ENCODE measurements around the gene AHCYL2. TPM values are rescaled to one million over a fixed set of nuclear protein-coding genes. Genes with fewer than 3 reads are reported as not detected.

Gene AHCYL2
- total RNA-seq, 1 donor from 2014 or later = 19.0 TPM

GRCh38 chr7:129458171-129458570, 233.3 kb downstream of the AHCYL2 start:
- no peaks in the 10 kb centered on the region for H3K4me1 Mint-ChIP-seq (ENCODE audit: unreplicated experiment)

DNA sequence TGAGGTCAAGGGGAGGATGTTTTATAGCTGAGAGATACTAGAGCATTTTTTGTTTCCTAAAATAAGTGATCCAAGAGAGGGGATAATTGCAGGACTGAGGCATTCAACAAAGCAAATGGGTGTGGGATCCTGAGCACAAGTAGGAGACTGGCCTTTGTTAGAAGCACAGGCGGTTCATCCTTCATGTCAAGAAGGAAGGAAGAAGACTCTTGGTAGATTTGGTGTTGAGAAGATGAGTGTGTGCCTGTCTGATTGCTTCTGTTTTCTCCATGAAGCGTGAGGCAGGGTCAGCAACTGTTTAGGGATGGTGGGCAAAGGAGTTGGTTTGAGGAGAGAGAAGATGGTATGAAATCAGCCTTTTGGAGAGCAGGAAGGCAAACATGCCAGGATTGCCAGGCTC, 237.0 kb downstream of the AHCYL2 start:
- Mint-ChIP-seq H3K9me3 (ENCODE audit: unreplicated experiment) (no peaks in the 10 kb centered on the region), H3K27me3 (ENCODE audit: unreplicated experiment) (no peaks in the 10 kb centered on the region), H3K4me1 (ENCODE audit: unreplicated experiment) (no peaks in the 10 kb centered on the region), H3K36me3 (ENCODE audit: unreplicated experiment) (no peaks in the 10 kb centered on the region), H3K4me3 (ENCODE audit: unreplicated experiment) (no peak overlapping the region), H3K27ac (ENCODE audit: unreplicated experiment) (no peak overlapping the region)
- no peak for TF ChIP-seq CTCF (IDR thresholded peaks at IDR 0.05)
- no peak for DNase-seq (ENCODE audit: extremely low spot score, unreplicated experiment)

More at GRCh38 chr7:129458171-129458570, 233.3 kb downstream of the AHCYL2 start:
- Mint-ChIP-seq H3K4me3 (ENCODE audit: unreplicated experiment) (no peak overlapping the region), H3K36me3 (ENCODE audit: unreplicated experiment) (no peaks in the 10 kb centered on the region), H3K9me3 (ENCODE audit: unreplicated experiment) (no peaks in the 10 kb centered on the region), H3K27me3 (ENCODE audit: unreplicated experiment) (no peaks in the 10 kb centered on the region), H3K27ac (ENCODE audit: unreplicated experiment) (no peak overlapping the region)
- no peak for TF ChIP-seq CTCF (IDR thresholded peaks at IDR 0.05)
- DNase-seq (ENCODE audit: extremely low spot score, unreplicated experiment) = no peak

DNA sequence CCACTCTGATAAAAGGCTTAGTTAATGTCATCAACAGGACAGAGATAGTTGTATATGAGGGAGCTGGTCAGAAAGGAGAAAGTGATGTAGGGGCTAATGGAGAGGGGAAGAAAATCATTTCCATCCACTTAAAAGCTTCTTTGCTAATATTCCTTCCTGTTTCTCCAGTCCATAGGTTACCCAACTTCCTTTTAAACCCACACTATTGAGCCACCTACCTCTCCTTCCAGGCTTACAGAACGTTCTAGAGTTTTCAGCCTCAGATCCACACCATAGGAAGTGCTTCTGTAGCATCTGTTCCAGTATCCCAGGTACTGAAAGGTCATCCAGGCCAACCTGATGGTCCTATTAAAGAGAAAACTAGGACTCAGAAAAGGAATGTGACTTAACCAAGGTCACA, 237.6 kb downstream of the AHCYL2 start:
- H3K27ac Mint-ChIP-seq (ENCODE audit: unreplicated experiment) = no peak overlapping the region
- no peaks in the 10 kb centered on the region for H3K4me1 Mint-ChIP-seq (ENCODE audit: unreplicated experiment)
- TF ChIP-seq CTCF (IDR thresholded peaks at IDR 0.05) = no peak
- no peak overlapping the region for H3K4me3 Mint-ChIP-seq (ENCODE audit: unreplicated experiment)
- no peaks in the 10 kb centered on the region for H3K27me3 Mint-ChIP-seq (ENCODE audit: unreplicated experiment)
- H3K36me3 Mint-ChIP-seq (ENCODE audit: unreplicated experiment) = no peaks in the 10 kb centered on the region
- H3K9me3 Mint-ChIP-seq (ENCODE audit: unreplicated experiment) = no peaks in the 10 kb centered on the region
- no peak for DNase-seq (ENCODE audit: extremely low spot score, unreplicated experiment)

DNA sequence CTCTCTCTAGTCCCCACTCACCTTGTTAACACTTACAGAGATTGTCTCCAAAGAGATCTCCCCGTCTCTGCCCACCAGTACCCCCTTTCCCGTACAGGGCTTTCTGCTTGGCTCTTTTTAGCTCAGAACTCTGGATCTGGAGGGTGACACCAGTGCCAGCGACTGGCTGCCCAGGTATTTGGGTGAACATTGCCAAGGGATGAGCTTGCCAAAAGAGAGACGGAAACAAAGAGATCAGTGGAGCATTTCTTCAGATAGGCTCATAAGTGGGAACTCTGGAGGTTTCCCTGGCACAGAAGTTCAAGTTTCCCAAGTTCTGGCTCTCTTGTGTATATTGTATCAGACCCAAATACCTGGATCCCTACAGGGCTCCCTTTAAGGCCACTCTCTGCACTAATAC, 239.4 kb downstream of the AHCYL2 start:
- Mint-ChIP-seq H3K27me3 (ENCODE audit: unreplicated experiment) (no peaks in the 10 kb centered on the region), H3K4me1 (ENCODE audit: unreplicated experiment) (no peaks in the 10 kb centered on the region), H3K27ac (ENCODE audit: unreplicated experiment) (no peak overlapping the region), H3K4me3 (ENCODE audit: unreplicated experiment) (no peak overlapping the region), H3K36me3 (ENCODE audit: unreplicated experiment) (no peaks in the 10 kb centered on the region), H3K9me3 (ENCODE audit: unreplicated experiment) (no peaks in the 10 kb centered on the region)
- DNase-seq (ENCODE audit: extremely low spot score, unreplicated experiment) = no peak
- TF ChIP-seq CTCF (IDR thresholded peaks at IDR 0.05) = no peak

- Mint-ChIP-seq H3K9me3 (ENCODE audit: unreplicated experiment) (no peaks in the 10 kb centered on the region), H3K36me3 (ENCODE audit: unreplicated experiment) (no peaks in the 10 kb centered on the region), H3K4me3 (ENCODE audit: unreplicated experiment) (no peak overlapping the region), H3K4me1 (ENCODE audit: unreplicated experiment) (no peaks in the 10 kb centered on the region), H3K27me3 (ENCODE audit: unreplicated experiment) (no peaks in the 10 kb centered on the region), H3K27ac (ENCODE audit: unreplicated experiment) (no peak overlapping the region)
- DNase-seq (ENCODE audit: extremely low spot score, unreplicated experiment) = no peak
- no peak for TF ChIP-seq CTCF (IDR thresholded peaks at IDR 0.05)
Observed at GRCh38 chr7:129465080-129465479, 240.2 kb downstream of the AHCYL2 start.
